Putamen (tissue), 1 donor: ENCODE results near the gene OTOP2.

ENCODE experiments used
- DNase-seq: peaks from one replicate; pipeline ENCODE4 v3.0.0-alpha.2; 2016; ENCODE audit warnings: low spot score

Gene OTOP2

GRCh38 chr17:74925242-74925641 lies 1.2 kb downstream of the OTOP2 start:
- no peak for DNase-seq

- DNase-seq: no peak
Observed at GRCh38 chr17:74928786-74929185, 4.7 kb downstream of the OTOP2 start.

GRCh38 chr17:74930535-74931036 lies 6.5 kb downstream of the OTOP2 start:
- DNase-seq: no peak

- DNase-seq: no peak
Observed at GRCh38 chr17:74935048-74935447, 11.0 kb downstream of the OTOP2 start.

- no peak for DNase-seq
Observed at GRCh38 chr17:74935585-74936469, 11.8 kb downstream of the OTOP2 start, which contains the start of gene OTOP3. Gene OTOP3, plus strand, starts transcription at chr17:74935898. Its CDS starts 24 bp downstream, at chr17:74935922.

GRCh38 chr17:74936470-74936799 lies 12.4 kb downstream of the OTOP2 start:
- no peak for DNase-seq

GRCh38 chr17:74937064-74938051 lies 13.3 kb downstream of the OTOP2 start:
- no peak for DNase-seq

- no peak for DNase-seq
Observed at GRCh38 chr17:74938194-74938950, 14.3 kb downstream of the OTOP2 start.

GRCh38 chr17:74939534-74939933 lies 15.5 kb downstream of the OTOP2 start:
- DNase-seq: no peak

GRCh38 chr17:74941128-74941725 lies 17.2 kb downstream of the OTOP2 start:
- no peak for DNase-seq

GRCh38 chr17:74943808-74944522 lies 19.9 kb downstream of the OTOP2 start:
- no peak for DNase-seq

- DNase-seq: no peak
Observed at GRCh38 chr17:74945543-74945942, 21.5 kb downstream of the OTOP2 start.

GRCh38 chr17:74946641-74947040 lies 22.6 kb downstream of the OTOP2 start:
- no peak for DNase-seq

- no peak for DNase-seq
Observed at GRCh38 chr17:74947041-74947754, 23.1 kb downstream of the OTOP2 start.

GRCh38 chr17:74949455-74950115 lies 25.5 kb downstream of the OTOP2 start:
- DNase-seq: no peak

GRCh38 chr17:74950207-74950606 lies 26.1 kb downstream of the OTOP2 start:
- DNase-seq: no peak

- no peak for DNase-seq
Observed at GRCh38 chr17:74951065-74951464, 27.0 kb downstream of the OTOP2 start.

- DNase-seq: no peak
Observed at GRCh38 chr17:74951680-74952421, 27.8 kb downstream of the OTOP2 start.
